ENCODE data around the gene USP15.

USP15 gene

GRCh38 chr12:62272936-62273552 is 12.8 kb downstream of the USP15 start:
- Histone ChIP-seq H3K27ac (ENCODE audit: low read depth, low read length) (no peak overlapping the region), H3K36me3 (ENCODE audit: control insufficient read depth, insufficient read depth, low read length) (no peaks in the 10 kb centered on the region), H3K9ac (ENCODE audit: low read length) (no peak overlapping the region), H3K4me1 (ENCODE audit: control insufficient read depth, insufficient read depth, low read length) (peaks cover 8% of the 10 kb centered on the region), H3K4me3 (ENCODE audit: low read length) (no peak overlapping the region), H3K27me3 (ENCODE audit: control insufficient read depth, insufficient read depth, low read length) (no peaks in the 10 kb centered on the region)

GRCh38 chr12:62273724-62274380 is 13.6 kb downstream of the USP15 start:
- H3K36me3 ChIP-seq (ENCODE audit: control insufficient read depth, insufficient read depth, low read length): no peaks in the 10 kb centered on the region
- no peaks in the 10 kb centered on the region for H3K27me3 ChIP-seq (ENCODE audit: control insufficient read depth, insufficient read depth, low read length)
- H3K9ac ChIP-seq (ENCODE audit: low read length): no peak overlapping the region
- peaks cover 8% of the 10 kb centered on the region for H3K4me1 ChIP-seq (ENCODE audit: control insufficient read depth, insufficient read depth, low read length)
- no peak overlapping the region for H3K27ac ChIP-seq (ENCODE audit: low read depth, low read length)
- no peak overlapping the region for H3K4me3 ChIP-seq (ENCODE audit: low read length)

GRCh38 chr12:62278022-62278421 is 17.8 kb downstream of the USP15 start:
- Histone ChIP-seq H3K27me3 (ENCODE audit: control insufficient read depth, insufficient read depth, low read length) (no peaks in the 10 kb centered on the region), H3K9ac (ENCODE audit: low read length) (no peak overlapping the region), H3K36me3 (ENCODE audit: control insufficient read depth, insufficient read depth, low read length) (no peaks in the 10 kb centered on the region), H3K4me1 (ENCODE audit: control insufficient read depth, insufficient read depth, low read length) (peaks cover 8% of the 10 kb centered on the region), H3K4me3 (ENCODE audit: low read length) (no peak overlapping the region), H3K27ac (ENCODE audit: low read depth, low read length) (no peak overlapping the region)

GRCh38 chr12:62279058-62279457 is 18.9 kb downstream of the USP15 start:
- Histone ChIP-seq H3K9ac (ENCODE audit: low read length) (no peak overlapping the region), H3K27me3 (ENCODE audit: control insufficient read depth, insufficient read depth, low read length) (no peaks in the 10 kb centered on the region), H3K4me3 (ENCODE audit: low read length) (no peak overlapping the region), H3K36me3 (ENCODE audit: control insufficient read depth, insufficient read depth, low read length) (no peaks in the 10 kb centered on the region), H3K27ac (ENCODE audit: low read depth, low read length) (no peak overlapping the region), H3K4me1 (ENCODE audit: control insufficient read depth, insufficient read depth, low read length) (peaks cover 8% of the 10 kb centered on the region)

GRCh38 chr12:62279961-62280360 is 19.8 kb downstream of the USP15 start:
- H3K9ac ChIP-seq (ENCODE audit: low read length): no peak overlapping the region

GRCh38 chr12:62282057-62282774 is 22.0 kb downstream of the USP15 start:
- Histone ChIP-seq H3K4me1 (ENCODE audit: control insufficient read depth, insufficient read depth, low read length) (peaks cover 1% of the 10 kb centered on the region), H3K27ac (ENCODE audit: low read depth, low read length) (no peak overlapping the region), H3K36me3 (ENCODE audit: control insufficient read depth, insufficient read depth, low read length) (no peaks in the 10 kb centered on the region), H3K9ac (ENCODE audit: low read length) (no peak overlapping the region), H3K4me3 (ENCODE audit: low read length) (no peak overlapping the region), H3K27me3 (ENCODE audit: control insufficient read depth, insufficient read depth, low read length) (no peaks in the 10 kb centered on the region)

More at GRCh38 chr12:62279961-62280360, 19.8 kb downstream of the USP15 start:
- Histone ChIP-seq H3K36me3 (ENCODE audit: control insufficient read depth, insufficient read depth, low read length) (no peaks in the 10 kb centered on the region), H3K4me1 (ENCODE audit: control insufficient read depth, insufficient read depth, low read length) (peaks cover 4% of the 10 kb centered on the region), H3K27me3 (ENCODE audit: control insufficient read depth, insufficient read depth, low read length) (no peaks in the 10 kb centered on the region), H3K4me3 (ENCODE audit: low read length) (no peak overlapping the region), H3K27ac (ENCODE audit: low read depth, low read length) (no peak overlapping the region)

GRCh38 chr12:62284749-62285148 is 24.5 kb downstream of the USP15 start:
- Histone ChIP-seq H3K9ac (ENCODE audit: low read length) (no peak overlapping the region), H3K36me3 (ENCODE audit: control insufficient read depth, insufficient read depth, low read length) (no peaks in the 10 kb centered on the region), H3K27me3 (ENCODE audit: control insufficient read depth, insufficient read depth, low read length) (no peaks in the 10 kb centered on the region), H3K4me1 (ENCODE audit: control insufficient read depth, insufficient read depth, low read length) (no peaks in the 10 kb centered on the region), H3K27ac (ENCODE audit: low read depth, low read length) (no peak overlapping the region), H3K4me3 (ENCODE audit: low read length) (no peak overlapping the region)

- Histone ChIP-seq H3K27ac (ENCODE audit: low read depth, low read length) (no peak overlapping the region), H3K4me1 (ENCODE audit: control insufficient read depth, insufficient read depth, low read length) (no peaks in the 10 kb centered on the region), H3K4me3 (ENCODE audit: low read length) (no peak overlapping the region), H3K27me3 (ENCODE audit: control insufficient read depth, insufficient read depth, low read length) (no peaks in the 10 kb centered on the region), H3K9ac (ENCODE audit: low read length) (no peak overlapping the region), H3K36me3 (ENCODE audit: control insufficient read depth, insufficient read depth, low read length) (no peaks in the 10 kb centered on the region)
Observed at GRCh38 chr12:62285284-62285683, 25.1 kb downstream of the USP15 start.

- H3K4me3 ChIP-seq (ENCODE audit: low read length): no peak overlapping the region
- H3K9ac ChIP-seq (ENCODE audit: low read length): no peak overlapping the region
- peaks cover 2% of the 10 kb centered on the region for H3K36me3 ChIP-seq (ENCODE audit: control insufficient read depth, insufficient read depth, low read length)
- no peaks in the 10 kb centered on the region for H3K4me1 ChIP-seq (ENCODE audit: control insufficient read depth, insufficient read depth, low read length)
- H3K27me3 ChIP-seq (ENCODE audit: control insufficient read depth, insufficient read depth, low read length): no peaks in the 10 kb centered on the region
- no peak overlapping the region for H3K27ac ChIP-seq (ENCODE audit: low read depth, low read length)
Observed at GRCh38 chr12:62288328-62288727, 28.1 kb downstream of the USP15 start.

- no peak overlapping the region for H3K27ac ChIP-seq (ENCODE audit: low read depth, low read length)
- peaks cover 9% of the 10 kb centered on the region for H3K36me3 ChIP-seq (ENCODE audit: control insufficient read depth, insufficient read depth, low read length)
- no peaks in the 10 kb centered on the region for H3K4me1 ChIP-seq (ENCODE audit: control insufficient read depth, insufficient read depth, low read length)
- H3K27me3 ChIP-seq (ENCODE audit: control insufficient read depth, insufficient read depth, low read length): no peaks in the 10 kb centered on the region
- H3K4me3 ChIP-seq (ENCODE audit: low read length): no peak overlapping the region
- H3K9ac ChIP-seq (ENCODE audit: low read length): no peak overlapping the region
Observed at GRCh38 chr12:62290846-62291245, 30.6 kb downstream of the USP15 start.

GRCh38 chr12:62291864-62292760 is 31.9 kb downstream of the USP15 start:
- no peak overlapping the region for H3K4me3 ChIP-seq (ENCODE audit: low read length)
- H3K27me3 ChIP-seq (ENCODE audit: control insufficient read depth, insufficient read depth, low read length): no peaks in the 10 kb centered on the region
- H3K9ac ChIP-seq (ENCODE audit: low read length): no peak overlapping the region
- no peak overlapping the region for H3K27ac ChIP-seq (ENCODE audit: low read depth, low read length)
- H3K4me1 ChIP-seq (ENCODE audit: control insufficient read depth, insufficient read depth, low read length): no peaks in the 10 kb centered on the region
- peaks cover 12% of the 10 kb centered on the region for H3K36me3 ChIP-seq (ENCODE audit: control insufficient read depth, insufficient read depth, low read length)

- H3K9ac ChIP-seq (ENCODE audit: low read length): no peak overlapping the region
- no peak overlapping the region for H3K4me3 ChIP-seq (ENCODE audit: low read length)
- no peaks in the 10 kb centered on the region for H3K27me3 ChIP-seq (ENCODE audit: control insufficient read depth, insufficient read depth, low read length)
- no peak overlapping the region for H3K27ac ChIP-seq (ENCODE audit: low read depth, low read length)
- no peaks in the 10 kb centered on the region for H3K4me1 ChIP-seq (ENCODE audit: control insufficient read depth, insufficient read depth, low read length)
- H3K36me3 ChIP-seq (ENCODE audit: control insufficient read depth, insufficient read depth, low read length): peaks cover 12% of the 10 kb centered on the region
Observed at GRCh38 chr12:62292761-62293344, 32.6 kb downstream of the USP15 start.

All from rectal smooth muscle tissue (tissue), 1 donor.